ENCODE results near the gene HOXD10. TPM values are rescaled to one million over a fixed set of nuclear protein-coding genes. Genes with fewer than 3 reads are reported as not detected.

HOXD10 gene
- total RNA-seq, 2 experiments from 2014 or later = not detected

GRCh38 chr2:176078541-176079284 lies 37.9 kb upstream of the HOXD10 start:
- Mint-ChIP-seq H3K27me3 (peaks cover 73% of the 10 kb centered on the region), H3K36me3 (peaks cover 34% of the 10 kb centered on the region), H3K4me3 (peak overlapping the region; percentile 30), H3K4me1 (ENCODE audit: low read depth) (peaks cover 17% of the 10 kb centered on the region), H3K27ac (peak overlapping the region; percentile 2), H3K9me3 (peaks cover 17% of the 10 kb centered on the region)
- ChIA-PET CTCF (interaction anchor here (0.7 kb wide), 1 partner anchor 15 kb away, joined by 3 read pairs; no protein-coding TSS in a partner anchor), POLR2A (no interaction called here)
- intact Hi-C loops (cut with micrococcal nuclease) = no loop called here
- no peak for DNase-seq

- ChIA-PET CTCF (interaction anchor here (0.7 to 1.2 kb wide), 2 partner anchors 14 to 18 kb away, joined by 3 read pairs; no protein-coding TSS in a partner anchor), POLR2A (interaction anchor here (0.6 kb wide), 1 partner anchor 380 kb away, joined by 3 read pairs; no protein-coding TSS in a partner anchor)
- peaks cover 17% of the 10 kb centered on the region for H3K4me1 Mint-ChIP-seq (ENCODE audit: low read depth)
- peaks cover 22% of the 10 kb centered on the region for H3K9me3 Mint-ChIP-seq
- H3K27me3 Mint-ChIP-seq = peaks cover 74% of the 10 kb centered on the region
- peak overlapping the region; percentile 30 for H3K4me3 Mint-ChIP-seq
- intact Hi-C loops (cut with micrococcal nuclease) = no loop called here
- peak overlapping the region; percentile 42 for H3K27ac Mint-ChIP-seq
- peaks cover 39% of the 10 kb centered on the region for H3K36me3 Mint-ChIP-seq
- DNase-seq = no peak
Observed at GRCh38 chr2:176079285-176079830, 37.2 kb upstream of the HOXD10 start.

- DNase-seq = no peak
- H3K9me3 Mint-ChIP-seq = peaks cover 22% of the 10 kb centered on the region
- H3K36me3 Mint-ChIP-seq = peaks cover 39% of the 10 kb centered on the region
- H3K4me3 Mint-ChIP-seq = peak overlapping the region; percentile 30
- H3K27ac Mint-ChIP-seq = peak overlapping the region; percentile 42
- ChIA-PET CTCF (interaction anchor here (0.7 to 1.2 kb wide), 3 partner anchors 14 to 18 kb away, joined by 3 read pairs; no protein-coding TSS in a partner anchor), POLR2A (interaction anchor here (0.6 kb wide), 1 partner anchor 380 kb away, joined by 3 read pairs; no protein-coding TSS in a partner anchor)
- peaks cover 74% of the 10 kb centered on the region for H3K27me3 Mint-ChIP-seq
- peaks cover 17% of the 10 kb centered on the region for H3K4me1 Mint-ChIP-seq (ENCODE audit: low read depth)
- intact Hi-C loops (cut with micrococcal nuclease) = loop anchor here (2.0 kb wide), 1 partner anchor 17 kb away; no protein-coding TSS in a partner anchor
Observed at GRCh38 chr2:176079831-176080539, 36.6 kb upstream of the HOXD10 start.

- DNase-seq = no peak
- H3K36me3 Mint-ChIP-seq = peaks cover 39% of the 10 kb centered on the region
- ChIA-PET POLR2A (no interaction called here), CTCF (interaction anchor here (0.9 to 2.0 kb wide), 3 partner anchors 15 to 17 kb away, joined by 3 to 7 read pairs (median 3); no protein-coding TSS in a partner anchor)
- H3K4me1 Mint-ChIP-seq (ENCODE audit: low read depth) = peaks cover 17% of the 10 kb centered on the region
- H3K4me3 Mint-ChIP-seq = peak overlapping the region; percentile 45
- peaks cover 75% of the 10 kb centered on the region for H3K27me3 Mint-ChIP-seq
- H3K27ac Mint-ChIP-seq = peak overlapping the region; percentile 52
- intact Hi-C loops (cut with micrococcal nuclease) = loop anchor here (2.0 kb wide), 1 partner anchor 16 kb away; no protein-coding TSS in a partner anchor
- peaks cover 19% of the 10 kb centered on the region for H3K9me3 Mint-ChIP-seq
Observed at GRCh38 chr2:176080540-176081375, 35.8 kb upstream of the HOXD10 start.

GRCh38 chr2:176081376-176081836 lies 35.2 kb upstream of the HOXD10 start:
- peak overlapping the region; percentile 45 for H3K4me3 Mint-ChIP-seq
- POLR2A ChIA-PET = no interaction called here
- peak overlapping the region; percentile 52 for H3K27ac Mint-ChIP-seq
- H3K4me1 Mint-ChIP-seq (ENCODE audit: low read depth) = peaks cover 17% of the 10 kb centered on the region
- peaks cover 74% of the 10 kb centered on the region for H3K27me3 Mint-ChIP-seq
- H3K9me3 Mint-ChIP-seq = peaks cover 18% of the 10 kb centered on the region
- CTCF ChIA-PET = interaction anchor here (2.0 kb wide), 1 partner anchor 16 kb away, joined by 7 read pairs; no protein-coding TSS in a partner anchor
- DNase-seq = no peak
- intact Hi-C loops (cut with micrococcal nuclease) = loop anchor here (2.0 kb wide), 1 partner anchor 15 kb away; no protein-coding TSS in a partner anchor
- H3K36me3 Mint-ChIP-seq = peaks cover 39% of the 10 kb centered on the region

- intact Hi-C loops (cut with micrococcal nuclease) = loop anchor here (2.0 kb wide), 1 partner anchor 15 kb away; no protein-coding TSS in a partner anchor
- Mint-ChIP-seq H3K9me3 (peaks cover 18% of the 10 kb centered on the region), H3K4me3 (no peak overlapping the region), H3K27ac (peak overlapping the region; percentile 52), H3K27me3 (peaks cover 76% of the 10 kb centered on the region), H3K36me3 (peaks cover 42% of the 10 kb centered on the region), H3K4me1 (ENCODE audit: low read depth) (peaks cover 17% of the 10 kb centered on the region)
- POLR2A ChIA-PET = no interaction called here
- CTCF ChIA-PET = interaction anchor here (2.0 kb wide), 1 partner anchor 16 kb away, joined by 7 read pairs; no protein-coding TSS in a partner anchor
- DNase-seq = no peak
Observed at GRCh38 chr2:176081837-176082524, 34.6 kb upstream of the HOXD10 start.

GRCh38 chr2:176082525-176082823 lies 34.1 kb upstream of the HOXD10 start:
- DNase-seq = no peak
- Mint-ChIP-seq H3K4me1 (ENCODE audit: low read depth) (peaks cover 17% of the 10 kb centered on the region), H3K9me3 (peaks cover 18% of the 10 kb centered on the region), H3K27ac (peak overlapping the region; percentile 60), H3K36me3 (peaks cover 42% of the 10 kb centered on the region), H3K4me3 (no peak overlapping the region), H3K27me3 (peaks cover 76% of the 10 kb centered on the region)
- ChIA-PET POLR2A (no interaction called here), CTCF (interaction anchor here (2.0 kb wide), 1 partner anchor 15 kb away, joined by 7 read pairs; no protein-coding TSS in a partner anchor)
- intact Hi-C loops (cut with micrococcal nuclease) = no loop called here

GRCh38 chr2:176082824-176083751 lies 33.5 kb upstream of the HOXD10 start:
- POLR2A ChIA-PET = no interaction called here
- peaks cover 42% of the 10 kb centered on the region for H3K36me3 Mint-ChIP-seq
- H3K4me1 Mint-ChIP-seq (ENCODE audit: low read depth) = peaks cover 17% of the 10 kb centered on the region
- H3K4me3 Mint-ChIP-seq = peak overlapping the region; percentile 36
- H3K27me3 Mint-ChIP-seq = peaks cover 82% of the 10 kb centered on the region
- peak overlapping the region; percentile 60 for H3K27ac Mint-ChIP-seq
- peaks cover 18% of the 10 kb centered on the region for H3K9me3 Mint-ChIP-seq
- no peak for DNase-seq
- CTCF ChIA-PET = interaction anchor here (2.0 kb wide), 1 partner anchor 15 kb away, joined by 7 read pairs; no protein-coding TSS in a partner anchor
- intact Hi-C loops (cut with micrococcal nuclease) = no loop called here

- ChIA-PET CTCF (no interaction called here), POLR2A (no interaction called here)
- peak within 1 kb of the TSS; percentile 60 for H3K27ac Mint-ChIP-seq
- peaks cover 82% of the 10 kb centered on the region for H3K27me3 Mint-ChIP-seq
- H3K36me3 Mint-ChIP-seq = peaks cover 35% of the 10 kb centered on the region
- H3K9me3 Mint-ChIP-seq = peaks cover 18% of the 10 kb centered on the region
- intact Hi-C loops (cut with micrococcal nuclease) = loop anchor here (2.0 kb wide), 1 partner anchor 27 kb away; no protein-coding TSS in a partner anchor
- peak within 1 kb of the TSS; percentile 36 for H3K4me3 Mint-ChIP-seq
- DNase-seq = no peak
- peaks cover 17% of the 10 kb centered on the region for H3K4me1 Mint-ChIP-seq (ENCODE audit: low read depth)
Observed at GRCh38 chr2:176083796-176084261, 32.7 kb upstream of the HOXD10 start, which contains the start of gene EVX2. TSS of gene EVX2 (minus strand) at chr2:176083962. CDS start at chr2:176083776, 186 bp downstream.
